Gastroesophageal sphincter (tissue), 4 donors: ENCODE results near the gene ACTL6B. TPM values are rescaled to one million over a fixed set of nuclear protein-coding genes. Genes with fewer than 3 reads are reported as not detected.
A peak's percentile ranks its signal among the peaks of the same experiment; 100 is the strongest.
"Not testable (repeated sequence)": the region's sequence is repeated elsewhere in the genome, so short reads cannot be mapped to it uniquely, and the experiment has no call there.

Experiments
- ATAC-seq: fragments of 150-250 bp; one replicate; pipeline ENCODE4 v1.9.1; 2016; ENCODE audit warnings: mild to moderate bottlenecking, moderate library complexity
- H3K27ac ChIP-seq, 4 donors: fragments of 200-600 bp; sonication (generic) in 3 of 4; 1 replicate in 3 of 4; 2 replicates in 1 of 4; pipeline ENCODE4 v1.5.1; 2016 to 2019
- H3K27me3 ChIP-seq: fragments of 200-600 bp; sonication (generic); one replicate; pipeline ENCODE4 v1.5.1; 2019
- H3K36me3 ChIP-seq, 2 donors: fragments of 200-600 bp; sonication (generic); one replicate each; pipeline ENCODE4 v1.5.1; 2019; ENCODE audit warnings: control low read depth in 1 of 2
- H3K4me1 ChIP-seq, 3 donors: fragments of 200-600 bp; sonication (generic); 1 replicate in 2 of 3; 2 replicates in 1 of 3; pipeline ENCODE4 v1.5.1; 2016 to 2019; ENCODE audit warnings: control low read depth in 2 of 3
- H3K4me3 ChIP-seq, 2 donors: fragments of 200-600 bp; sonication (generic); one replicate each; pipeline ENCODE4 v1.5.1; 2019; ENCODE audit warnings: mild to moderate bottlenecking in 1 of 2, moderate library complexity in 1 of 2
- H3K9me3 ChIP-seq, 3 donors: fragments of 200-600 bp; sonication (generic); one replicate each; pipeline ENCODE4 v1.5.1; 2017 to 2019; ENCODE audit warnings: control low read depth in 2 of 3
- CTCF ChIP-seq, 4 experiments: fragments of 200-600 bp in 2 of 4; fragments of 450-650 bp in 2 of 4; sonication (generic) in 1 of 4; IDR thresholded peaks; one replicate each; pipeline ENCODE4 v1.5.1; 2017 to 2019; ENCODE audit warnings: antibody characterized with exemption in 4 of 4, mild to moderate bottlenecking in 2 of 4, moderate library complexity in 2 of 4
- EP300 ChIP-seq: sonication (generic); formaldehyde crosslinking; IDR thresholded peaks from one replicate; pipeline ENCODE4 v1.6.1; 2017; ENCODE audit warnings: antibody characterized with exemption, mild to moderate bottlenecking
- POLR2A ChIP-seq, 2 donors: fragments of 450-650 bp; IDR thresholded peaks; one replicate each; pipeline ENCODE4 v1.6.1; 2017; ENCODE audit warnings: antibody characterized with exemption in 2 of 2, mild to moderate bottlenecking in 2 of 2, moderate library complexity in 1 of 2
- POLR2AphosphoS5 ChIP-seq: sonication (generic); formaldehyde crosslinking; IDR thresholded peaks from one replicate; pipeline ENCODE4 v1.6.1; 2017; ENCODE audit warnings: antibody characterized with exemption
- WGBS, 2 donors: methylation state at CpG; one replicate each; pipeline ENCODE4 v1.1.5; 2018; ENCODE audit warnings: low coverage in 1 of 2; 5-methylcytosine and 5-hydroxymethylcytosine counted together
- total RNA-seq, 4 donors: library from RNA; depleted of rRNA; stranded (reverse); fragments of >200 nt; gene quantifications; one replicate each; pipeline ENCODE4 v1.1.0, GENCODE V29; 2016

The ACTL6B gene
- 1 to 10 TPM in 1 of 4 donors, not detected in 3; 2.2 TPM for total RNA-seq

DNA sequence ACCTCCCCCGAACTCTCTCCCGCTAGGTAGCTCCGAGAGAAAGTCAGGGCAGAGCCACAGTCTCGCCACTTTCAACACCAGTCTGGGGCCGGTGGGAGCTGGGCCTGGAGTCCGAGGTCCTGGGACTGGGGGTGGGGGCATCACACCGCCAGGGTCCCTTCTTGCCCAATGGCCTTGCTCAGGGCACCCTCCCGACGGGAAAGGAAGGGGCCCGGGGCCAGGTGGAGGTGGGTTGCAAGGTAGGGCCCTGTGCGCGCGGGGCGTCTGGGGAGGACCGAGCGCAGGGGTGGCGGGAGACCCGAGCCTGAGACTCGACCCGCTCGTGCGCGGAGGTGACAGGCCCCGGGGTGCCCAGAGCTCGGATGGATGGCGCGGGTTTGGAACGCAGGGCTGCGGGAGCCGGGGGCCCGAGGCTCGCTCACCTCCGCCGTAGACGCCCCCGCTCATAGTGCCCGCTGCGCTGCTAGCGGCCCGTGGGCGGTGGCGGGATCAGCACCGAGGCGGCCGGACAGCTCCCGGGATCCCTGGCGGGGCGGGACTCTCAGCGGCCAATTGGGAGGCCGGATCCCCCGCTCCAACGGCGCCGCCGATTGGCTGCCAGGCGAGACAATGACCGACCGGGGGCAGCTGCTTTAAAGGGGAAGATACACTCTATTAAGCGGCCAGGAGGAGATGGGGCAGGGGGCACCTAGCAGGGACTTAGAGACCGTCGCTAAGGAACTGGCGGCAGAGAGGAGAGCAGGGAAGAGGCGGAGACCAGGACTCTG lies at the start of gene ACTL6B:
TSS of gene ACTL6B (minus strand) at position 541 of the 767 bp plus-strand sequence. CDS start at position 447, 94 bp downstream.
- Histone ChIP-seq H3K27me3 (peaks cover 92% of the 10 kb centered on the region), H3K27ac (no peak within 1 kb of the TSS), H3K4me1 (peaks cover 0 to 7% (median 0%) of the 10 kb centered on the region in 3 donors), H3K9me3 (peaks cover 0 to 5% (median 0%) of the 10 kb centered on the region in 3 donors), H3K4me3 (no peak within 1 kb of the TSS), H3K36me3 (no peaks in the 10 kb centered on the region)
- peak; percentile 46 for ATAC-seq
- no peak for TF ChIP-seq POLR2A (IDR thresholded peaks at IDR 0.05)
- TF ChIP-seq POLR2AphosphoS5: no peak
- TF ChIP-seq CTCF (IDR thresholded peaks at IDR 0.05): no peak
- no peak for TF ChIP-seq EP300
- WGBS, 2 donors: 17 to 31% methylated on average over 5 to 8 of the region's 63 CpGs

DNA sequence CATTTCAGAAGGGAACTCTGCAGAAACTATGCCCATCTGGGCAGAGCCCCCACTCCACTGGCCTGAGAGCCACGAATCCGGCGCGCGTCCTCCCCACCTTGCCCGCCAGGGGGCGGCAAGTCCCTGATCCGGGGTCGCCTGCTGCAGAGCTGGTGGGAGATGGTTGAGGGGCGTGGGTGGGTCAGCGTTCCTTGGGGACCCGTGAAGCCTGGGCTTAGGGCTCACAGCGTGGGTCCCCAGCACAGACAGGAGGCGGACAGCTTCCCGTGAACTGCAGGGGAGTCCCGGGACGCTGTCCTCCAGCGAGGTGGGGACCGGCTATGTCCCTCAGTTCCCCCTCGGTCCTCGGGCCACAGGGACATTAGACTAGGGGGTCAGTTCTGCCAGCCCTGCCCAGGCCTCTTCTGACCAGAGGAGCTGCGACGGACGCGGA lies 49.1 kb upstream of the ACTL6B start:
- ATAC-seq: peak; percentile 69
- no peaks in the 10 kb centered on the region for H3K9me3 ChIP-seq
- peak overlapping the region; percentile 90 to 98 (median 92) for H3K27ac ChIP-seq
- no CpG with 5 or more reads among the region's 25 CpGs for WGBS, 2 donors
- no peaks in the 10 kb centered on the region for H3K27me3 ChIP-seq
- H3K4me3 ChIP-seq: peak overlapping the region; percentile 56 to 90
- peaks cover 0 to 23% of the 10 kb centered on the region in 2 donors for H3K36me3 ChIP-seq
- no peak for TF ChIP-seq POLR2A (IDR thresholded peaks at IDR 0.05)
- TF ChIP-seq CTCF (IDR thresholded peaks at IDR 0.05): peak in 3 of 4 experiments; percentile 81 to 93 (median 86)
- TF ChIP-seq POLR2AphosphoS5: no peak
- no peak for TF ChIP-seq EP300
- H3K4me1 ChIP-seq: peaks cover 0 to 30% (median 13%) of the 10 kb centered on the region in 3 donors

DNA sequence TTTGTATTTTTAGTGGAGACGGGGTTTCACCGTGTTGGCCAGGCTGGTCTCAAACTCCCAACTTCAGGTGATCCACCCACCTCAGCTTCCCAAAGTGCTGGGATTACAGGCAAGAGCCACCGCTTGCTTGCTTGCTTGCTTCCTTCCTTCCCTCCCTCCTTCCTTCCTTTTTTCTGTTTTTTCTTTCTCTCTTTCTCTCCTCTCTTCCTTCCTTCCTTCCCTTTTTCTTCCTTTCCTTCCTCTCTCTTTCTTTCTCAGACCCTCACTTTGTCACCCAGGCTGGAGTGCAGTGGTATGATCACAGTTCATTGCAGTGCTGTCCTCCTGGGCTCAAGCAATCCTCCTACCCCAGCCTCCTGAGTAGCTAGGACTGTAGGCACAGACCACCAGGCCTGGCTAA lies 44.8 kb upstream of the ACTL6B start:
- H3K4me1 ChIP-seq: peaks cover 0 to 10% (median 5%) of the 10 kb centered on the region in 3 donors
- not testable (repeated sequence) for H3K27ac ChIP-seq, ATAC-seq, H3K9me3 ChIP-seq, H3K27me3 ChIP-seq, H3K36me3 ChIP-seq, H3K4me3 ChIP-seq
- 55% methylated on average over 3 of the region's 3 CpGs; no CpG with 5 or more reads in 1 of the 2 donors for WGBS, 2 donors

- Histone ChIP-seq H3K9me3 (no peaks in the 10 kb centered on the region), H3K4me3 (no peak overlapping the region), H3K4me1 (peaks cover 0 to 7% (median 5%) of the 10 kb centered on the region in 3 donors), H3K27me3 (no peaks in the 10 kb centered on the region), H3K27ac (no peak overlapping the region), H3K36me3 (no peaks in the 10 kb centered on the region)
- WGBS, 2 donors: 71 to 74% methylated on average over 5 of the region's 6 CpGs
- ATAC-seq: no peak
- no peak for TF ChIP-seq POLR2A (IDR thresholded peaks at IDR 0.05)
- TF ChIP-seq POLR2AphosphoS5: no peak
- no peak for TF ChIP-seq CTCF (IDR thresholded peaks at IDR 0.05)
- no peak for TF ChIP-seq EP300
Observed at GRCh38 chr7:100699018-100699417, 42.8 kb upstream of the ACTL6B start.

DNA sequence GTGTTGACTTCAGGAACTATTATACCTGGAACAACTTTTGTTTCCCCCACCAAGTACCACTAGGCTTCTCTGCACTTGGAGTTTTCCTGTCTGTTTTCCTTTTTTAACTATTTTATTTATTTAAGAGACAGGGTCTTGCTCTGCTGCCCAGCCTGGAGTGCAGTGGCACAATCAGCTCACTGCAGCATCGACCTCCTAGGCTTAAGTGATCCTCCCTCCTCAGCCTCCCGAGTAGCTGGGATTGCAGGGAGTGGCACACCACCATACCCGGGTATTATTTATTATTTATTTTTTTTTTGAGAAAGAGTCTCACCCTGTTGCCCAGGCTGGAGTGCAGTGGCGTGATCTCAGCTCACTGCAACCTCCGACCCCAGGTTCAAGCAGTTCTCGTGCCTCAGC lies 39.9 kb upstream of the ACTL6B start:
- Histone ChIP-seq H3K4me3 (no peak overlapping the region), H3K27ac (no peak overlapping the region), H3K4me1 (peaks cover 0 to 30% (median 25%) of the 10 kb centered on the region in 3 donors), H3K36me3 (no peaks in the 10 kb centered on the region), H3K9me3 (no peaks in the 10 kb centered on the region), H3K27me3 (no peaks in the 10 kb centered on the region)
- ATAC-seq: no peak
- WGBS, 2 donors: 71 to 81% methylated on average over 4 to 6 of the region's 6 CpGs
- TF ChIP-seq POLR2A (IDR thresholded peaks at IDR 0.05) (no peak), CTCF (IDR thresholded peaks at IDR 0.05) (no peak), EP300 (no peak), POLR2AphosphoS5 (no peak)
